Nephron (organoid): ENCODE results near the gene AMZ2.
"Not testable (repeated sequence)": the region's sequence is repeated elsewhere in the genome, so short reads cannot be mapped to it uniquely, and the experiment has no call there.

ENCODE experiments used
- H3K27ac Mint-ChIP-seq, 3 experiments: 2 replicates each; pipeline ENCODE4 v1.8.0; 2020; ENCODE audit warnings: mixed read lengths in 3 of 3, mild to moderate bottlenecking in 2 of 3, moderate library complexity in 1 of 3
- H3K27me3 Mint-ChIP-seq: 2 replicates; pipeline ENCODE4 v1.8.0; 2021; ENCODE audit warnings: low read depth, mild to moderate bottlenecking, moderate library complexity, mixed read lengths
- H3K36me3 Mint-ChIP-seq: 2 replicates; pipeline ENCODE4 v1.8.0; 2020; ENCODE audit warnings: low read depth, mixed read lengths
- H3K4me1 Mint-ChIP-seq: 2 replicates; pipeline ENCODE4 v1.8.0; 2020; ENCODE audit warnings: mixed read lengths
- H3K4me3 Mint-ChIP-seq, 3 experiments: 2 replicates each; pipeline ENCODE4 v1.8.0; 2020; ENCODE audit warnings: mild to moderate bottlenecking in 3 of 3, mixed read lengths in 3 of 3, moderate library complexity in 2 of 3
- H3K9me3 Mint-ChIP-seq: 2 replicates; pipeline ENCODE4 v1.8.0; 2020; ENCODE audit warnings: mixed read lengths
- TF ChIP-seq, protein P1 (sequence below), 3 experiments: fragments of 200-600 bp; sonication (generic); IDR thresholded peaks; one replicate each; pipeline ENCODE4 v1.5.0; 2021; ENCODE audit warnings: antibody characterized with exemption in 3 of 3; ENCODE audit not compliant: unreplicated experiment in 3 of 3

The AMZ2 gene, protein sequence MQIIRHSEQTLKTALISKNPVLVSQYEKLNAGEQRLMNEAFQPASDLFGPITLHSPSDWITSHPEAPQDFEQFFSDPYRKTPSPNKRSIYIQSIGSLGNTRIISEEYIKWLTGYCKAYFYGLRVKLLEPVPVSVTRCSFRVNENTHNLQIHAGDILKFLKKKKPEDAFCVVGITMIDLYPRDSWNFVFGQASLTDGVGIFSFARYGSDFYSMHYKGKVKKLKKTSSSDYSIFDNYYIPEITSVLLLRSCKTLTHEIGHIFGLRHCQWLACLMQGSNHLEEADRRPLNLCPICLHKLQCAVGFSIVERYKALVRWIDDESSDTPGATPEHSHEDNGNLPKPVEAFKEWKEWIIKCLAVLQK

DNA sequence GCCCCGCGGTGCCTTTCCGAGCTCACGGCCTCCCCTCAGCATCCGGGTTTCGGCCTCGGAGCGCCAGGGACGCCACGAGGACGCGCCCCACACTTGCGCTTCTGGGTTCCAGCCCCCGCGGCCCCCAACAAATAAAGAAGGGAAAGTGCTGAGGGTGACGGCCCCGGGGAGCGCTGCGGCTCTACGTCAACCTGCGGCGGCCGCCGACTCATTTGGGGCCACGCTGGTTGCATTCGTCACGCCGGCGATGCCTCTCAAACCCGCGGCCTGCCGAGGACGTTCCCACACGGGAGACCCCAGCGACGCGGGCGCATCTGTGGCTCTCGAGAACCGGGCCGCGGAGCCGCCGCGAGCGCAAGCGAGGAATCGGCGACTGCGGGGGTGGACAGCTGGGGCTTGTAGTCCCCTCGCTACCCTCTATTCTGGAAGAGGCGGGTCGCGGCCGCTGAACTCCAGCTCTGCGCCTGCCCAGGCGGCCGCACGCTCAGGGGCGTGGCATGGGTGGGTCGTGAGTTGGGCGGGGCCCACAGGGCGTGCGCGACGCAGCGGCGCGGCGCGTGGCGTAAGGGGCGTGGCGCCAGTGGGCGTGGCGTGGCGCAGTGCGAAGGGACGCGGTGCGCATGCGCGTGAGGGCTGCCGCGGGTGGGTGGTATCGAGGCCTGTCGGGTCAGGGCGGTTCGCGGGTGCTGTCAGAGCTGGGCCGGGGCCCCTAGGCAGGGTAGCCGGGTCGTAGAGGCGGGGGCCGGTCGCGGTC, at the start of gene AMZ2:
AMZ2 (plus strand) TSS at position 599 of the 754 bp plus-strand sequence. CDS start 2,145 bp downstream, outside the sequence.
- H3K27me3 Mint-ChIP-seq = no peaks in the 10 kb centered on the region
- TF ChIP-seq, protein P1, sequence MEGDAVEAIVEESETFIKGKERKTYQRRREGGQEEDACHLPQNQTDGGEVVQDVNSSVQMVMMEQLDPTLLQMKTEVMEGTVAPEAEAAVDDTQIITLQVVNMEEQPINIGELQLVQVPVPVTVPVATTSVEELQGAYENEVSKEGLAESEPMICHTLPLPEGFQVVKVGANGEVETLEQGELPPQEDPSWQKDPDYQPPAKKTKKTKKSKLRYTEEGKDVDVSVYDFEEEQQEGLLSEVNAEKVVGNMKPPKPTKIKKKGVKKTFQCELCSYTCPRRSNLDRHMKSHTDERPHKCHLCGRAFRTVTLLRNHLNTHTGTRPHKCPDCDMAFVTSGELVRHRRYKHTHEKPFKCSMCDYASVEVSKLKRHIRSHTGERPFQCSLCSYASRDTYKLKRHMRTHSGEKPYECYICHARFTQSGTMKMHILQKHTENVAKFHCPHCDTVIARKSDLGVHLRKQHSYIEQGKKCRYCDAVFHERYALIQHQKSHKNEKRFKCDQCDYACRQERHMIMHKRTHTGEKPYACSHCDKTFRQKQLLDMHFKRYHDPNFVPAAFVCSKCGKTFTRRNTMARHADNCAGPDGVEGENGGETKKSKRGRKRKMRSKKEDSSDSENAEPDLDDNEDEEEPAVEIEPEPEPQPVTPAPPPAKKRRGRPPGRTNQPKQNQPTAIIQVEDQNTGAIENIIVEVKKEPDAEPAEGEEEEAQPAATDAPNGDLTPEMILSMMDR (IDR thresholded peaks at IDR 0.05; ENCODE audit: unreplicated experiment in 3 of 3) = no peak
- H3K9me3 Mint-ChIP-seq = no peaks in the 10 kb centered on the region
- peaks cover 14% of the 10 kb centered on the region for H3K4me1 Mint-ChIP-seq
- peak within 1 kb of the TSS; percentile 82 to 95 (median 88) for H3K4me3 Mint-ChIP-seq
- H3K36me3 Mint-ChIP-seq = peaks cover 5% of the 10 kb centered on the region
- peak within 1 kb of the TSS; percentile 86 to 87 (median 87) for H3K27ac Mint-ChIP-seq

DNA sequence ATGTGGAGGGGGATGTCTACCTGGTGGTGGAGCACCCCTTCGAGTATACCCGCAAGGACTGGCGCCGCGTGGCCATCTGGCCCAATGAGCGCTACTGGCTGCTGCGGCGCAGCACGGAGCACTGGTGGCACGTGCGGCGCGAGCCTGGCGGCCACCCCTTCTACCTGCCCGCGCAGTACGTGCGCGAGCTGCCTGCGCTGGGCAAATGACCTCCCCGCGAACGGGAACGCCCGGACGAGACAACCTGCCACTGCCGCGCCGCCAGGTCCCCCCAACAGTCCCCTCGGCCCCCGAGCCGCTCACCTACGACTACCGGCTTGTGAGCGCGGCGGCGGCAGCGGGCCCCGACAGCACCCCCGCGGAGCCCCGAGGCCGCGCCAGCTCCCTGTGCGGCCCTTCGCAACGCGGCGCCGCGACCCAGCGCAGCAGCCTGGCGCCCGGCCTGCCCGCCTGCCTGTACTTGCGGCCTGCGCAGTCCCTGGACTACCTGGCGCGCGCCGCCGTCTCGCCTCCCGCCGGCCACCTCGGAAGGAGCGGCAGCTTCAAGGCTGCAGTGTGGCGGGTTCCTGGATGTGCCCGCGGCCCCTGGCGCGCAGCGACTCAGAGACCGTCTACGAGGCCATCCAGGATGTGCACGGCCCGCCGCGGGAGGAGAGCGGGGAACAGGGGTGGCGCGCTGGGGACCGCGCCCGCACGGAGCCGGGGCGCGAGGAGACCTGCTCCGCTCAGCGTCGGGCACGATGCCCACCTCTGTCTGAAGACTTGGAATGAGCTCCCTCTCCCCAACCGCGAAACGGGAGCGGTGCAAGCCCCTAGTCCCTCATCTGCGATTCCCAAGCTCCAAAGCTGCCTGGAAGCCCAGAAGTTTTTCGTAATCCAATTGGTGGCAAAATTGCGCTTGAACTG, 48.7 kb upstream of the AMZ2 start:
- Mint-ChIP-seq H3K9me3 (peaks cover 2% of the 10 kb centered on the region), H3K4me3 (peak overlapping the region; percentile 48 to 69 (median 56)), H3K36me3 (no peaks in the 10 kb centered on the region), H3K27me3 (peaks cover 99% of the 10 kb centered on the region), H3K4me1 (peaks cover 12% of the 10 kb centered on the region), H3K27ac (no peak overlapping the region)
- TF ChIP-seq, protein P1 (IDR thresholded peaks at IDR 0.05; ENCODE audit: unreplicated experiment in 3 of 3) = no peak

DNA sequence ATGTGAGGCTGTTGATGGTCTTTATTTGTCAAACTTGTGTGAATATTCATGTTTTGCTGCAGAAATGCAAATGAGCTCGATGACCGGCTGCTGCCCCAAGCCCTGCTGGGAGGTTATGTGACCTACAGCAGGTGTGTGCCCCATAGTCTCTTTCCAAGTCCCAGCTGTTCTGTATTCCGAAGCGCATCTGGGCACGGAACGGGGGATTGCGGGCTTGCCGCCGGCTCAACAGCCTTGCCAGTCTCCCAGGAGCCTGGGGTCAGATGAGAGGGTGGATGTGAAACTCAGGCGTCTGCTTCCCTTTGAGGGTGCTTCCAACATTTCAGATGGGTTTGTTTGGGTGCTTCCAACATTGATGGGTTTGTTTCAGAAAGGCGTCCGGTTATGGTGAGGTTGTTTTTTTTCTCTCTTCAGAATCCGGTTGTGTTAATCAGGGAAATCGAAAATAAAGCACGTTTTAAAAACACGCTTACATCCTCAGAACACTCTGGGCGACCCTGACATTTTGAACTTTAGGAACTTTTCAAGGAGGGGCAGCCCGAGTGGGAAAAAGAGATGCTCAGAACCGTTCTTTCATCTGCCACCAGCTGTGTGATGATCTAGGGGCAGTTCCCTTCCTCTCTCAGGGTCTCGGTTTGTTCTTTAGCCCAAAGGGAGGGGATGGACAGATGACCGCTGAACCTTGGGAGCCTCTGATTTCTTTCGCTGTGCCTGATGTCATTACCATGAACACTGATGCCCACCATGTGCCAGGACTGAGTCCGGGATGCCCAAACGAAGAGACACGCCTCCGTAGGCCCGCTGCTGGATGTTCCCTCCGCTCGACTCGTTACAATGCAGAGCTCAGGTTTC, 47.8 kb upstream of the AMZ2 start:
- Mint-ChIP-seq H3K4me3 (peak overlapping the region; percentile 48 to 69 (median 56)), H3K27me3 (peaks cover 95% of the 10 kb centered on the region), H3K9me3 (peaks cover 2% of the 10 kb centered on the region), H3K4me1 (peaks cover 12% of the 10 kb centered on the region), H3K27ac (no peak overlapping the region), H3K36me3 (no peaks in the 10 kb centered on the region)
- TF ChIP-seq, protein P1 (IDR thresholded peaks at IDR 0.05; ENCODE audit: unreplicated experiment in 3 of 3) = no peak

DNA sequence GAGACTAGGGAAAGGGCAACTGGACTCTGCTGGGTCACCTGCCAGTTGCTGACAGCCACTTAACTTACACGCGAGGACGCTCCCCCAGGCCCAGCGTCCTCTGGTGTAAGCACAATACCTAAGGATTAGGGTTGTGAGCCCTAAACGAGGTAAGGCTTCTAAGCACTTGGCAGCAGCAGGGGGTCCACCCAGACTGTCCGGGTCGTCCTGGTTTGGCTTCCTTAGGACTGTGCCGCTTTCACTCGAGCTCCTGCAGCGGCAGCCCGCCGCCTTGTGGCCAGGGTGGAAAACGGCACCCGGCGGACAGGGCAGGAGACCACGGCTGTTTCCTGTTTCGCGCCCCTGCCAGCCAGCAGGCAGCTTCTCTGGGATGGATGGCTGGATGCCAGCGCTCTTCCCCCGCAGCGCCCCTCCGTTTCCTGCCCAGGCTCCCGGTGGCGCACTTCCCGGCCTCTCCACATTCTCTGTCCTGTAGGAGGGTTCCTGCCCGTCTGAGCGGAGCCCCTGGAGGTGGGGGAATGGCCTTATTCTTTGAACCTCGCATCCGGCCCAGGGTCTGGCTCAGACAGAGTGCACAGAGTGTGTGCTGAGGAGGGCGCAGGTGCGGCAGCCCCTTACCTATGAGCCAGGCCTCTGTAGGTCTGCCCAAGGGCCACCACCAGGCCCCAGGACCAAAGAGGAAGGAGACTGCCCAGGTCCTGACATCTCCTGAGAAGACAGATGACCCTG, 47.0 kb upstream of the AMZ2 start:
- Mint-ChIP-seq H3K9me3 (peaks cover 2% of the 10 kb centered on the region), H3K36me3 (no peaks in the 10 kb centered on the region), H3K4me3 (peak overlapping the region; percentile 48 to 69 (median 49)), H3K27me3 (peaks cover 88% of the 10 kb centered on the region), H3K27ac (no peak overlapping the region), H3K4me1 (peaks cover 12% of the 10 kb centered on the region)
- TF ChIP-seq, protein P1 (IDR thresholded peaks at IDR 0.05; ENCODE audit: unreplicated experiment in 3 of 3) = peak; percentile 72 to 80 (median 74)

DNA sequence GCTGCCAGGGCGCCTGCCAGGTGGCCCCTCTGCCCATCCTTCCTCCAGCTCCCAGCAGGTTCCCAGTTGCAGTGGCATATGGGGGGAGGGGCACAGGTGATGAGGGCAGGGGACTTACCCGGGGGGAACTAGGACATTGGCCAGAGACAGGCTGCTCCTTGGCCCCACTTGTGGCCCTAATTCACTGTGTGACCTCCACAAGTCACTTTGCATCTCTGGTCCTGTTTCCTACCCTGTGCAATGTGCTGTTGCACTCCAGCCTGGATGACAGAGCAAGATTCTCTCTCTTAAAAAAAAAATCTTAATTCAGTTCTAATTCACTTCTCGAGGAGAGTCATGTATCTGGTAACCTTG, 46.4 kb upstream of the AMZ2 start:
- Mint-ChIP-seq H3K4me3 (peak overlapping the region in 1 of 3 experiments; percentile 34), H3K4me1 (peaks cover 16% of the 10 kb centered on the region), H3K27me3 (peaks cover 82% of the 10 kb centered on the region)
- not testable (repeated sequence) for H3K36me3 Mint-ChIP-seq, H3K9me3 Mint-ChIP-seq, H3K27ac Mint-ChIP-seq

DNA sequence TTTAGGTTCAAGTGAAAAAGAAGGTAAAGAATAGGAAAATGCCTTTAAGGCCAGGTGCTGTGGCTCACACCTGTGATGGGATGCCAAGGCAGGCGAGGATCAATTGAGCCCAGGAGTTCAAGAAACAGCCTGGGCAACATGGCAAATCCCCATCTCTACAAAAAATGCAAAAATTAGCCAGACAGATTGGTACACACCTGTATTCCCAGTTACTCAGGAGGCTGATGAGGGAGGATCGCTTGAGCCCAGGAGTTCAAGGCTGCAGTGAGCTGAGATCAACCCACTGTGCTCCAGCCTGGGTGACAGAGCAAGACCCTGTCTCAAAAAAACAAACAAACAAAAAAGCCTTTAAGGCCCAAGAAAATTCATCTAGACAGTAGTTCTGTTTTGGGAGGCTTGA, 45.5 kb upstream of the AMZ2 start:
- not testable (repeated sequence) for H3K27ac Mint-ChIP-seq, H3K36me3 Mint-ChIP-seq, H3K4me3 Mint-ChIP-seq, H3K9me3 Mint-ChIP-seq
- Mint-ChIP-seq H3K4me1 (peaks cover 23% of the 10 kb centered on the region), H3K27me3 (peaks cover 73% of the 10 kb centered on the region)
